Measurements from ENCODE around the gene UBL3. TPM values are rescaled to one million over a fixed set of nuclear protein-coding genes. Genes with fewer than 3 reads are reported as not detected.

The UBL3 gene
- total RNA-seq, 1 experiment from 2014 or later: 19.0 TPM

GRCh38 chr13:29858667-29859066 is 8.2 kb upstream of the UBL3 start:
- Histone ChIP-seq H3K79me2 (ENCODE audit: insufficient read depth, low read length) (no peaks in the 10 kb centered on the region), H2BK20ac (ENCODE audit: low read depth, low read length, poor library complexity, severe bottlenecking) (no peak overlapping the region), H3K23ac (ENCODE audit: insufficient read length, low read depth, low read length) (no peak overlapping the region), H3K56ac (ENCODE audit: insufficient read length, low read depth, low read length) (no peak overlapping the region), H2BK15ac (ENCODE audit: low read depth, low read length) (no peak overlapping the region), H4K91ac (ENCODE audit: insufficient read length, low read depth, low read length) (no peak overlapping the region), H2AFZ (ENCODE audit: low read length) (no peak overlapping the region), H2BK12ac (ENCODE audit: insufficient read length, low read depth, low read length) (no peak overlapping the region), H3K9me3 (ENCODE audit: control insufficient read depth, low read depth, low read length) (no peaks in the 10 kb centered on the region), H3K79me1 (ENCODE audit: insufficient read depth, low read depth, low read length, poor library complexity, severe bottlenecking) (no peaks in the 10 kb centered on the region), H3K18ac (ENCODE audit: insufficient read length, low read depth, low read length) (no peak overlapping the region), H4K20me1 (ENCODE audit: control insufficient read depth, insufficient read depth, insufficient read length) (no peaks in the 10 kb centered on the region), H3K4ac (ENCODE audit: low read depth, low read length) (no peak overlapping the region), H4K8ac (replicated peaks; ENCODE audit: insufficient read length, low read depth, low read length) (no peak overlapping the region), H3K4me1 (ENCODE audit: insufficient read depth, low read length) (no peaks in the 10 kb centered on the region), H2BK5ac (ENCODE audit: insufficient read length, low read length) (no peak overlapping the region), H2AK5ac (ENCODE audit: insufficient read length, low read length) (no peak overlapping the region), H3K9ac (ENCODE audit: extremely low read depth, insufficient read length, low read length) (no peak overlapping the region), H2BK120ac (ENCODE audit: low read depth, low read length, poor library complexity, severe bottlenecking) (no peak overlapping the region), H3K14ac (ENCODE audit: insufficient read depth, low read length) (no peak overlapping the region), H3T11ph (ENCODE audit: low read length) (no peak overlapping the region), H3K23me2 (ENCODE audit: insufficient read length, low read depth, low read length, poor library complexity, severe bottlenecking) (no peaks in the 10 kb centered on the region), H4K5ac (ENCODE audit: insufficient read length, low read depth, low read length) (no peak overlapping the region), H3K4me2 (ENCODE audit: insufficient read depth, insufficient read length, low read length) (no peak overlapping the region), H3K27me3 (ENCODE audit: insufficient read depth, low read length) (no peaks in the 10 kb centered on the region), H3K27ac (ENCODE audit: insufficient read length, low read depth, low read length) (no peak overlapping the region)
- WGBS (ENCODE audit: extremely low coverage, insufficient read length, low lambda C conversion rate): no CpG with 5 or more reads among the region's 4 CpGs
- Mint-ChIP-seq H3K27ac (no peak overlapping the region), H3K4me1 (peaks cover 3 to 4% of the 10 kb centered on the region in 2 experiments; a peak in 2 of 4 replicates), H3K36me3 (ENCODE audit: insufficient read depth in 1 of 3, low read depth in 3 of 3) (no peaks in the 10 kb centered on the region), H3K27me3 (ENCODE audit: low read depth) (no peaks in the 10 kb centered on the region; the same call in 1 of the 2 replicates), H3K4me3 (no peak overlapping the region), H3K9me3 (no peaks in the 10 kb centered on the region)
- TF ChIP-seq CTCF (conservative IDR thresholded peaks at IDR 0.05): no peak
- no peak for DNase-seq
